HepG2 (cell line): Measurements from ENCODE around the gene GALNT17. TPM values are rescaled to one million over a fixed set of nuclear protein-coding genes. Genes with fewer than 3 reads are reported as not detected.

Experiments
- ATAC-seq: fragments of 200-7000 bp; cut with Tn5 transposase; 3 replicates; pipeline ENCODE4 v1.9.1; 2020; ENCODE audit warnings: mild to moderate bottlenecking, moderate library complexity
- BruUV-seq: library from RNA; stranded (reverse); fragments of 400-500 nt; replicated peaks from 2 replicates; lab custom pipeline; 2021; lab: Mats Ljungman, UMichigan
- CTCF ChIA-PET: fragments of 300-600 bp; formaldehyde crosslinking; extraction: SDS; loops from one replicate; lab custom pipeline; 2021; ENCODE audit warnings: low total read pairs, inconsistent platforms, low intra/inter-chr PET ratio; lab: Yijun Ruan, JAX
- POLR2A ChIA-PET: fragments of 350-600 bp; sonication (Branson Sonifier 250); formaldehyde crosslinking; loops from one replicate; lab custom pipeline; 2020; ENCODE audit warnings: antibody characterized with exemption, inconsistent platforms; lab: Yijun Ruan, JAX
- DNase-seq: peaks from one replicate; pipeline ENCODE4 v3.0.0-alpha.2; 2015; ENCODE audit warnings: low spot score
- FAIRE-seq: peaks from 3 replicates; lab custom pipeline; 2011; peaks lifted over from hg19 to GRCh38; lab: Jason Lieb, UNC
- H2AFZ ChIP-seq: one replicate; pipeline ENCODE4 v1.6.1; 2011; ENCODE audit warnings: low read length, inconsistent platforms
- H3K27ac ChIP-seq: fragments of 300-600 bp; 3 replicates; pipeline ENCODE4 v1.8.0; 2011; ENCODE audit warnings: mixed run types, mild to moderate bottlenecking, mixed read lengths, low read length, inconsistent platforms; ENCODE audit not compliant: insufficient read depth; ENCODE audit errors: extremely low read length
- H3K27me3 ChIP-seq, 2 experiments: fragments of 200-600 bp in 1 of 2; 2 replicates in 1 of 2; 3 replicates in 1 of 2; pipeline versions ENCODE4 v1.6.0 to v1.8.0; 2011; ENCODE audit warnings: low read length in 2 of 2, mild to moderate bottlenecking in 2 of 2, moderate library complexity in 2 of 2, inconsistent platforms in 1 of 2; ENCODE audit not compliant: insufficient read depth in 2 of 2, control insufficient read depth in 1 of 2
- H3K36me3 ChIP-seq, 2 experiments: fragments of 200-600 bp in 1 of 2; replicated peaks in 1 of 2; 2 replicates in 1 of 2; 3 replicates in 1 of 2; pipeline versions ENCODE4 v1.5.1 to v1.8.0; 2011; ENCODE audit warnings: low read length in 2 of 2, inconsistent platforms in 1 of 2; ENCODE audit not compliant: insufficient read depth in 2 of 2, control insufficient read depth in 1 of 2
- H3K4me1 ChIP-seq: 2 replicates; pipeline ENCODE4 v1.5.1; 2012; ENCODE audit warnings: low read length, inconsistent platforms; ENCODE audit not compliant: insufficient read depth
- H3K4me2 ChIP-seq: 2 replicates; pipeline ENCODE4 v1.6.0; 2011; ENCODE audit warnings: low read depth, low read length, inconsistent platforms
- H3K4me3 ChIP-seq, 3 experiments: fragments of 200-600 bp in 1 of 3; sonication (generic), shearing (Covaris generic) in 1 of 3; replicated peaks in 1 of 3; 2 replicates each; pipeline ENCODE4 v1.5.1; 2011 to 2016; ENCODE audit warnings: low read length in 3 of 3, inconsistent platforms in 2 of 3, low read depth in 2 of 3, mild to moderate bottlenecking in 2 of 3, control low read depth in 1 of 3, mixed read lengths in 1 of 3; ENCODE audit not compliant: insufficient read depth in 1 of 3
- H3K79me2 ChIP-seq: one replicate; pipeline ENCODE4 v1.6.1; 2011; ENCODE audit warnings: low read length, inconsistent platforms; ENCODE audit not compliant: insufficient read depth
- H3K9ac ChIP-seq: 2 replicates; pipeline ENCODE4 v1.6.0; 2011; ENCODE audit warnings: mild to moderate bottlenecking, low read depth, low read length, inconsistent platforms; ENCODE audit not compliant: insufficient read depth
- H3K9me3 ChIP-seq: 2 replicates; pipeline ENCODE4 v1.5.1; 2012; ENCODE audit warnings: mild to moderate bottlenecking, low read length
- H4K20me1 ChIP-seq: 2 replicates; pipeline ENCODE4 v1.6.0; 2011; ENCODE audit warnings: inconsistent platforms, mild to moderate bottlenecking, low read length, moderate library complexity; ENCODE audit not compliant: insufficient read depth
- FOXP1 ChIP-seq, 2 experiments: fragments of 450-650 bp in 1 of 2; IDR thresholded peaks; 2 replicates each; pipeline ENCODE4 v1.6.1; 2017 to 2018; ENCODE audit warnings: antibody characterized with exemption in 1 of 2
- HMG20A ChIP-seq: IDR thresholded peaks from 2 replicates; pipeline ENCODE4 v1.6.1; 2016; ENCODE audit warnings: borderline replicate concordance
- IRF9 ChIP-seq: sonication (generic); formaldehyde crosslinking; IDR thresholded peaks from 2 replicates; pipeline ENCODE4 v1.8.0; 2022; ENCODE audit warnings: missing genetic modification reagents, mild to moderate bottlenecking, borderline replicate concordance
- KDM4B ChIP-seq: sonication (generic); formaldehyde crosslinking; IDR thresholded peaks from 2 replicates; pipeline ENCODE4 v1.4.0; 2020; ENCODE audit warnings: missing genetic modification reagents
- MBNL3 ChIP-seq: fragments of 250-450 bp; sonication (Bioruptor Pico); conservative IDR thresholded peaks from 2 replicates; pipeline ENCODE4 v1.8.0; 2022; ENCODE audit warnings: mild to moderate bottlenecking, inconsistent platforms
- NFIC ChIP-seq: IDR thresholded peaks from 2 replicates; pipeline ENCODE4 v1.6.1; 2012; ENCODE audit warnings: mild to moderate bottlenecking, low read length, inconsistent platforms
- NFYC ChIP-seq: IDR thresholded peaks from 2 replicates; pipeline ENCODE4 v1.6.1; 2016; ENCODE audit warnings: missing genetic modification reagents, missing compliant biosample characterization
- PRDM10 ChIP-seq: sonication (generic); formaldehyde crosslinking; IDR thresholded peaks from 2 replicates; pipeline ENCODE4 v1.4.0; 2020; ENCODE audit warnings: low read depth, missing genetic modification reagents
- RBM39 ChIP-seq: fragments of 200-400 bp; formaldehyde crosslinking; IDR thresholded peaks from one replicate; pipeline ENCODE4 v1.6.1; 2018; ENCODE audit warnings: antibody characterized with exemption, mild to moderate bottlenecking, low read depth, low read length; ENCODE audit not compliant: poor library complexity, severe bottlenecking
- TOE1 ChIP-seq: sonication (generic); formaldehyde crosslinking; IDR thresholded peaks from 2 replicates; pipeline ENCODE4 v1.4.0; 2020; ENCODE audit warnings: mild to moderate bottlenecking, missing genetic modification reagents
- TOPORS ChIP-seq: sonication (generic); formaldehyde crosslinking; IDR thresholded peaks from 2 replicates; pipeline ENCODE4 v1.8.0; 2023; ENCODE audit warnings: mild to moderate bottlenecking, missing genetic modification reagents
- ZNF331 ChIP-seq: sonication (generic); formaldehyde crosslinking; IDR thresholded peaks from 2 replicates; pipeline ENCODE4 v1.4.0; 2020; ENCODE audit warnings: missing genetic modification reagents
- ZNF781 ChIP-seq: sonication (generic); formaldehyde crosslinking; IDR thresholded peaks from 2 replicates; pipeline ENCODE4 v1.5.1; 2020; ENCODE audit warnings: borderline replicate concordance, mild to moderate bottlenecking, missing genetic modification reagents; ENCODE audit errors: not compliant biosample characterization
- WGBS: methylation state at CpG from one replicate; pipeline ENCODE4 v1.1.6; 2017; ENCODE audit warnings: low lambda C conversion rate; 5-methylcytosine and 5-hydroxymethylcytosine counted together
- in situ Hi-C: cut with HindIII; loops from 2 replicates; pipeline ENCODE4 v1.10.0; 2017; ENCODE audit warnings: low pct_unique_long_range_greater_than_20kb; ENCODE audit not compliant: extremely low pct_ligation_motif_present
- intact Hi-C: fragments of 100-400 bp; cut with micrococcal nuclease; formaldehyde crosslinking; loops from one replicate; pipeline ENCODE4 v1.10.0; 2022; ENCODE audit not compliant: unreplicated experiment
- polyA plus RNA-seq, 8 experiments: library from polyadenylated mRNA; depleted of rRNA in 3 of 8; stranded (reverse) in 7 of 8; unstranded in 1 of 8; fragments of >200 nt; fragmentation: Illumina TruSeq in 4 of 8; extraction: Trizol in 4 of 8; gene quantifications; 2 replicates each; pipeline versions ENCODE4 v1.2.1 to v1.2.3, GENCODE V29; 2011 to 2016; ENCODE audit warnings: low read depth in 4 of 8, missing spikeins in 1 of 8, mixed read lengths in 1 of 8; ENCODE audit not compliant: insufficient read depth in 1 of 8
- total RNA-seq, 5 experiments: library from RNA; depleted of rRNA; stranded (reverse); fragments of >200 nt; fragmentation: Illumina TruSeq; extraction: Trizol; gene quantifications; 2 replicates each; pipeline ENCODE4 v1.2.3, GENCODE V29; 2016; ENCODE audit warnings: low read depth in 1 of 5
- TF ChIP-seq, protein P1 (sequence below): sonication (generic); formaldehyde crosslinking; IDR thresholded peaks from 2 replicates; pipeline ENCODE4 v1.5.0; 2020; ENCODE audit warnings: mild to moderate bottlenecking, missing genetic modification reagents, borderline replicate concordance
- TF ChIP-seq, protein P2 (sequence below): sonication (generic); formaldehyde crosslinking; IDR thresholded peaks from 2 replicates; pipeline ENCODE4 v1.9.0; 2021; ENCODE audit warnings: missing genetic modification reagents, borderline replicate concordance

GALNT17 gene
- total and polyA plus RNA-seq, 2 of the 13 experiments (the other 11 are each of a cell fraction or from before 2014, with no cell fraction given), result not detected

- 42% methylated on average over 1 of the region's 1 CpG for WGBS
- no peak for DNase-seq
- ChIA-PET POLR2A (no interaction called here), CTCF (no interaction called here)
- H3K79me2 ChIP-seq, result no peaks in the 10 kb centered on the region
- no peaks in the 10 kb centered on the region for H4K20me1 ChIP-seq
- no peaks in the 10 kb centered on the region for H3K27me3 ChIP-seq
- intact Hi-C loops, result no loop called here
- in situ Hi-C loops, result no loop called here
- FAIRE-seq, result no peak
- H3K27ac ChIP-seq, result no peak overlapping the region
- H3K4me1 ChIP-seq, result no peaks in the 10 kb centered on the region
- peaks cover 10% of the 10 kb centered on the region for H3K9me3 ChIP-seq
- H2AFZ ChIP-seq, result no peak overlapping the region
- H3K4me2 ChIP-seq, result no peak overlapping the region
- no peaks in the 10 kb centered on the region for H3K36me3 ChIP-seq
- no peak overlapping the region for H3K9ac ChIP-seq
- no TSS peak for BruUV-seq
- ATAC-seq, result no peak
- H3K4me3 ChIP-seq, result no peak overlapping the region
- no peak for TF ChIP-seq IRF9 (CRISPR knock-in tag)
- TF ChIP-seq RBM39, result no peak
- no peak for TF ChIP-seq PRDM10 (CRISPR knock-in tag)
- TF ChIP-seq NFIC, result no peak
- TF ChIP-seq ZNF781 (CRISPR knock-in tag), result no peak
- TF ChIP-seq NFYC (CRISPR knock-in tag), result no peak
- no peak for TF ChIP-seq TOPORS
- no peak for TF ChIP-seq KDM4B (CRISPR knock-in tag)
- no peak for TF ChIP-seq MBNL3
- no peak for TF ChIP-seq TOE1 (CRISPR knock-in tag)
- no peak for TF ChIP-seq FOXP1 (IDR thresholded peaks at IDR 0.05)
- TF ChIP-seq FOXP1 (CRISPR knock-in tag; IDR thresholded peaks at IDR 0.05), result no peak
- no peak for TF ChIP-seq HMG20A (CRISPR knock-in tag)
- TF ChIP-seq, protein P1, sequence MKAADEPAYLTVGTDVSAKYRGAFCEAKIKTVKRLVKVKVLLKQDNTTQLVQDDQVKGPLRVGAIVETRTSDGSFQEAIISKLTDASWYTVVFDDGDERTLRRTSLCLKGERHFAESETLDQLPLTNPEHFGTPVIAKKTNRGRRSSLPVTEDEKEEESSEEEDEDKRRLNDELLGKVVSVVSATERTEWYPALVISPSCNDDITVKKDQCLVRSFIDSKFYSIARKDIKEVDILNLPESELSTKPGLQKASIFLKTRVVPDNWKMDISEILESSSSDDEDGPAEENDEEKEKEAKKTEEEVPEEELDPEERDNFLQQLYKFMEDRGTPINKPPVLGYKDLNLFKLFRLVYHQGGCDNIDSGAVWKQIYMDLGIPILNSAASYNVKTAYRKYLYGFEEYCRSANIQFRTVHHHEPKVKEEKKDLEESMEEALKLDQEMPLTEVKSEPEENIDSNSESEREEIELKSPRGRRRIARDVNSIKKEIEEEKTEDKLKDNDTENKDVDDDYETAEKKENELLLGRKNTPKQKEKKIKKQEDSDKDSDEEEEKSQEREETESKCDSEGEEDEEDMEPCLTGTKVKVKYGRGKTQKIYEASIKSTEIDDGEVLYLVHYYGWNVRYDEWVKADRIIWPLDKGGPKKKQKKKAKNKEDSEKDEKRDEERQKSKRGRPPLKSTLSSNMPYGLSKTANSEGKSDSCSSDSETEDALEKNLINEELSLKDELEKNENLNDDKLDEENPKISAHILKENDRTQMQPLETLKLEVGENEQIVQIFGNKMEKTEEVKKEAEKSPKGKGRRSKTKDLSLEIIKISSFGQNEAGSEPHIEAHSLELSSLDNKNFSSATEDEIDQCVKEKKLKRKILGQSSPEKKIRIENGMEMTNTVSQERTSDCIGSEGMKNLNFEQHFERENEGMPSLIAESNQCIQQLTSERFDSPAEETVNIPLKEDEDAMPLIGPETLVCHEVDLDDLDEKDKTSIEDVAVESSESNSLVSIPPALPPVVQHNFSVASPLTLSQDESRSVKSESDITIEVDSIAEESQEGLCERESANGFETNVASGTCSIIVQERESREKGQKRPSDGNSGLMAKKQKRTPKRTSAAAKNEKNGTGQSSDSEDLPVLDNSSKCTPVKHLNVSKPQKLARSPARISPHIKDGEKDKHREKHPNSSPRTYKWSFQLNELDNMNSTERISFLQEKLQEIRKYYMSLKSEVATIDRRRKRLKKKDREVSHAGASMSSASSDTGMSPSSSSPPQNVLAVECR (CRISPR knock-in tag), result no peak
- TF ChIP-seq, protein P2, sequence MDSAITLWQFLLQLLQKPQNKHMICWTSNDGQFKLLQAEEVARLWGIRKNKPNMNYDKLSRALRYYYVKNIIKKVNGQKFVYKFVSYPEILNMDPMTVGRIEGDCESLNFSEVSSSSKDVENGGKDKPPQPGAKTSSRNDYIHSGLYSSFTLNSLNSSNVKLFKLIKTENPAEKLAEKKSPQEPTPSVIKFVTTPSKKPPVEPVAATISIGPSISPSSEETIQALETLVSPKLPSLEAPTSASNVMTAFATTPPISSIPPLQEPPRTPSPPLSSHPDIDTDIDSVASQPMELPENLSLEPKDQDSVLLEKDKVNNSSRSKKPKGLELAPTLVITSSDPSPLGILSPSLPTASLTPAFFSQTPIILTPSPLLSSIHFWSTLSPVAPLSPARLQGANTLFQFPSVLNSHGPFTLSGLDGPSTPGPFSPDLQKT (CRISPR knock-in tag), result no peak
- TF ChIP-seq ZNF331, result no peak
These were observed 338.9 kb downstream of the GALNT17 start for GRCh38 chr7:71470830-71471229.
